Common myeloid progenitor, CD34-positive (primary cell): ENCODE data around the gene LRP6.
"Not testable (repeated sequence)": the region's sequence is repeated elsewhere in the genome, so short reads cannot be mapped to it uniquely, and the experiment has no call there.

Source experiments
- CTCF ChIA-PET: fragments of 350-600 bp; sonication (Branson Sonifier 250); formaldehyde crosslinking; loops from one replicate; lab custom pipeline; 2021; ENCODE audit warnings: antibody characterized with exemption; lab: Charles Lee
- POLR2A ChIA-PET: fragments of 350-600 bp; sonication (Branson Sonifier 250); formaldehyde crosslinking; loops from one replicate; lab custom pipeline; 2021; ENCODE audit warnings: antibody characterized with exemption; lab: Charles Lee
- DNase-seq, 3 donors: peaks; one replicate each; pipeline versions ENCODE4 v3.0.0 to v3.0.0-alpha.2; 2013
- H3K27ac ChIP-seq, 2 experiments: 1 replicate in 1 of 2; 2 replicates in 1 of 2; pipeline ENCODE4 v1.7.0; 2013; ENCODE audit warnings: inconsistent platforms in 2 of 2, low read length in 2 of 2, mild to moderate bottlenecking in 2 of 2, low read depth in 1 of 2, moderate library complexity in 1 of 2; ENCODE audit not compliant: severe bottlenecking in 2 of 2, insufficient read depth in 1 of 2, poor library complexity in 1 of 2
- H3K27me3 ChIP-seq, 5 experiments: replicated peaks in 2 of 5; 1 replicate in 3 of 5; 2 replicates in 2 of 5; pipeline versions ENCODE4 v1.6.1 to v1.7.0; 2013; ENCODE audit warnings: low read length in 4 of 5, mild to moderate bottlenecking in 2 of 5, moderate library complexity in 2 of 5, inconsistent platforms in 1 of 5; ENCODE audit not compliant: insufficient read depth in 5 of 5, control insufficient read depth in 4 of 5
- H3K36me3 ChIP-seq, 4 experiments: 1 replicate in 2 of 4; 2 replicates in 2 of 4; pipeline versions ENCODE4 v1.6.1 to v1.7.0; 2013; ENCODE audit warnings: low read length in 3 of 4, control low read depth in 1 of 4, mild to moderate bottlenecking in 1 of 4; ENCODE audit not compliant: control insufficient read depth in 4 of 4, insufficient read depth in 4 of 4
- H3K4me1 ChIP-seq, 4 experiments: 1 replicate in 3 of 4; 2 replicates in 1 of 4; pipeline versions ENCODE4 v1.6.1 to v1.7.1; 2013; ENCODE audit warnings: low read length in 3 of 4, mild to moderate bottlenecking in 3 of 4, control low read depth in 1 of 4, inconsistent platforms in 1 of 4, moderate library complexity in 1 of 4; ENCODE audit not compliant: control insufficient read depth in 4 of 4, insufficient read depth in 4 of 4; ENCODE audit errors: control extremely low read depth in 1 of 4
- H3K4me3 ChIP-seq, 7 experiments: 1 replicate in 4 of 7; 2 replicates in 3 of 7; pipeline versions ENCODE4 v1.5.1 to v1.7.0; 2013; ENCODE audit warnings: mild to moderate bottlenecking in 7 of 7, low read length in 6 of 7, moderate library complexity in 6 of 7, inconsistent platforms in 2 of 7, low read depth in 2 of 7, control low read depth in 1 of 7; ENCODE audit not compliant: insufficient read depth in 4 of 7, control insufficient read depth in 1 of 7; ENCODE audit errors: extremely low read depth in 1 of 7
- H3K9me3 ChIP-seq, 5 experiments: 1 replicate in 4 of 5; 2 replicates in 1 of 5; pipeline versions ENCODE4 v1.6.1 to v1.7.1; 2013; ENCODE audit warnings: low read length in 4 of 5, mild to moderate bottlenecking in 2 of 5, inconsistent platforms in 1 of 5, low read depth in 1 of 5, moderate library complexity in 1 of 5; ENCODE audit not compliant: control insufficient read depth in 4 of 5, insufficient read depth in 2 of 5; ENCODE audit errors: control extremely low read depth in 1 of 5
- WGBS: methylation state at CpG from one replicate; pipeline ENCODE4 v1.1.5; 2013; ENCODE audit not compliant: insufficient coverage; 5-methylcytosine and 5-hydroxymethylcytosine counted together

LRP6 gene

GRCh38 chr12:12115514-12115913, 151.3 kb downstream of the LRP6 start:
- Histone ChIP-seq H3K36me3 (peaks cover 0 to 5% (median 0%) of the 10 kb centered on the region in 4 experiments), H3K4me1 (no peaks in the 10 kb centered on the region), H3K4me3 (no peak overlapping the region), H3K27me3 (no peaks in the 10 kb centered on the region), H3K9me3 (no peaks in the 10 kb centered on the region), H3K27ac (no peak overlapping the region)
- 94% methylated on average over 4 of the region's 4 CpGs for WGBS
- CTCF ChIA-PET, result interaction anchor here (1.1 to 1.4 kb wide), 2 partner anchors 12 to 86 kb away, joined by 3 to 4 read pairs; no protein-coding TSS in a partner anchor
- POLR2A ChIA-PET, result no interaction called here
- DNase-seq, result no peak

- WGBS, result 93% methylated on average over 19 of the region's 37 CpGs
- CTCF ChIA-PET, H3K27me3 ChIP-seq, H3K4me1 ChIP-seq, POLR2A ChIA-PET, H3K36me3 ChIP-seq, H3K27ac ChIP-seq: not testable (repeated sequence)
- H3K4me3 ChIP-seq, result peak overlapping the region in 1 of 7 experiments; percentile 23
- H3K9me3 ChIP-seq, result peaks cover 0 to 23% (median 13%) of the 10 kb centered on the region in 5 experiments
- DNase-seq, result peak in 1 of 3 donors; percentile 18
These were observed 155.8 kb downstream of the LRP6 start for GRCh38 chr12:12110923-12111555.

GRCh38 chr12:12108441-12109058, 158.3 kb downstream of the LRP6 start:
- CTCF ChIA-PET, result no interaction called here
- H3K27me3 ChIP-seq, result no peaks in the 10 kb centered on the region
- peaks cover 0 to 30% (median 17%) of the 10 kb centered on the region in 5 experiments for H3K9me3 ChIP-seq
- DNase-seq, result peak in 2 of 3 donors; percentile 7 to 29
- H3K36me3 ChIP-seq, result peaks cover 0 to 3% (median under 1%) of the 10 kb centered on the region in 4 experiments
- H3K4me1 ChIP-seq, result no peaks in the 10 kb centered on the region
- POLR2A ChIA-PET, result no interaction called here
- H3K4me3 ChIP-seq, result no peak overlapping the region
- no CpG with 5 or more reads among the region's 1 CpG for WGBS
- no peak overlapping the region for H3K27ac ChIP-seq

DNA sequence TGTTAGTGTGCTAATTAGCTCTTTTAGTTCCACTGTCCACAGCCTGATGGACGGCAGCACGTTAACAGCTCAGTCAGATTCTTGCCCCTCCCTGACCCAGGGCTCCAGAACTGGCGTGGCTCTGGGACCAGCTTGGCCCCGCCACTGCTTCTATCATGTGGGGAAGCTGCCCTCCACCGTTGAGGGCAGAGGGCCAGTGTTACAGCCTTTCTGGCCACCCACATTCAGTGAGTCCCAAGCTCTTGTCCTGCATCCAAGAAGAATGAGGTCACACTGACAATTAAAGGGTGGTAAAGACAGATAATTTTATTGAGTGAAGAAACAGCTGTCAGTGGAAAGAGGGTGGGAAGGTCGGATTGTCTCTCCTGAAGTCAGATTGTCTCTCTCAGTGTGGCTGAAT, 159.2 kb downstream of the LRP6 start:
- Histone ChIP-seq H3K27ac (no peak overlapping the region), H3K4me1 (no peaks in the 10 kb centered on the region), H3K27me3 (no peaks in the 10 kb centered on the region), H3K4me3 (no peak overlapping the region), H3K9me3 (peaks cover 0 to 32% (median 17%) of the 10 kb centered on the region in 5 experiments), H3K36me3 (peaks cover 0 to 3% (median under 1%) of the 10 kb centered on the region in 4 experiments)
- POLR2A ChIA-PET, result no interaction called here
- no peak for DNase-seq
- CTCF ChIA-PET, result no interaction called here
- WGBS, result 94% methylated on average over 6 of the region's 6 CpGs

GRCh38 chr12:12099102-12099501, 167.7 kb downstream of the LRP6 start:
- CTCF ChIA-PET, result no interaction called here
- Histone ChIP-seq H3K27me3 (no peaks in the 10 kb centered on the region), H3K4me1 (peaks cover 0 to 15% (median 8%) of the 10 kb centered on the region in 4 experiments), H3K4me3 (no peak overlapping the region), H3K27ac (no peak overlapping the region), H3K36me3 (no peaks in the 10 kb centered on the region), H3K9me3 (peaks cover 0 to 7% (median 2%) of the 10 kb centered on the region in 5 experiments)
- peak in 2 of 3 donors; percentile 26 to 38 for DNase-seq
- POLR2A ChIA-PET, result no interaction called here
- WGBS, result 42% methylated on average over 4 of the region's 6 CpGs

GRCh38 chr12:12098691-12099015, 168.2 kb downstream of the LRP6 start:
- DNase-seq, result no peak
- Histone ChIP-seq H3K9me3 (peaks cover 0 to 3% (median 0%) of the 10 kb centered on the region in 5 experiments), H3K27me3 (no peaks in the 10 kb centered on the region), H3K27ac (no peak overlapping the region), H3K4me1 (peaks cover 0 to 15% (median 8%) of the 10 kb centered on the region in 4 experiments), H3K36me3 (no peaks in the 10 kb centered on the region), H3K4me3 (no peak overlapping the region)
- ChIA-PET CTCF (no interaction called here), POLR2A (interaction anchor here (0.6 kb wide), 1 partner anchor 31 kb away, joined by 3 read pairs; no protein-coding TSS in a partner anchor)
- 100% methylated on average over 1 of the region's 3 CpGs for WGBS
